Measurements from ENCODE around the gene GPR65.

GPR65 gene

GRCh38 chr14:88060576-88060975, 55.6 kb downstream of the GPR65 start:
- no peak for DNase-seq (ENCODE audit: low read depth in 1 of 2, low spot score in 1 of 2)
- Histone ChIP-seq H3K27ac (replicated peaks) (no peak overlapping the region), H3K4me3 (replicated peaks; ENCODE audit: insufficient read depth, low read length) (no peak overlapping the region), H3K27me3 (ENCODE audit: insufficient read depth, poor library complexity, severe bottlenecking) (no peaks in the 10 kb centered on the region)
- TF ChIP-seq REST (IDR thresholded peaks at IDR 0.05; ENCODE audit: insufficient replicate concordance, low read depth) (no peak), GABPA (IDR thresholded peaks at IDR 0.05; ENCODE audit: low read depth) (no peak), SPI1 (IDR thresholded peaks at IDR 0.05; ENCODE audit: borderline replicate concordance, low read depth) (no peak), POLR2AphosphoS5 (IDR thresholded peaks at IDR 0.05; ENCODE audit: low read depth) (no peak)
- TF ChIP-seq, protein P1, sequence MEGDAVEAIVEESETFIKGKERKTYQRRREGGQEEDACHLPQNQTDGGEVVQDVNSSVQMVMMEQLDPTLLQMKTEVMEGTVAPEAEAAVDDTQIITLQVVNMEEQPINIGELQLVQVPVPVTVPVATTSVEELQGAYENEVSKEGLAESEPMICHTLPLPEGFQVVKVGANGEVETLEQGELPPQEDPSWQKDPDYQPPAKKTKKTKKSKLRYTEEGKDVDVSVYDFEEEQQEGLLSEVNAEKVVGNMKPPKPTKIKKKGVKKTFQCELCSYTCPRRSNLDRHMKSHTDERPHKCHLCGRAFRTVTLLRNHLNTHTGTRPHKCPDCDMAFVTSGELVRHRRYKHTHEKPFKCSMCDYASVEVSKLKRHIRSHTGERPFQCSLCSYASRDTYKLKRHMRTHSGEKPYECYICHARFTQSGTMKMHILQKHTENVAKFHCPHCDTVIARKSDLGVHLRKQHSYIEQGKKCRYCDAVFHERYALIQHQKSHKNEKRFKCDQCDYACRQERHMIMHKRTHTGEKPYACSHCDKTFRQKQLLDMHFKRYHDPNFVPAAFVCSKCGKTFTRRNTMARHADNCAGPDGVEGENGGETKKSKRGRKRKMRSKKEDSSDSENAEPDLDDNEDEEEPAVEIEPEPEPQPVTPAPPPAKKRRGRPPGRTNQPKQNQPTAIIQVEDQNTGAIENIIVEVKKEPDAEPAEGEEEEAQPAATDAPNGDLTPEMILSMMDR (IDR thresholded peaks at IDR 0.05; ENCODE audit: insufficient read depth, low read length) = no peak

- no peaks in the 10 kb centered on the region for H3K27me3 ChIP-seq (ENCODE audit: insufficient read depth, poor library complexity, severe bottlenecking)
- TF ChIP-seq POLR2AphosphoS5 (IDR thresholded peaks at IDR 0.05; ENCODE audit: low read depth) (no peak), SPI1 (IDR thresholded peaks at IDR 0.05; ENCODE audit: borderline replicate concordance, low read depth) (no peak), REST (IDR thresholded peaks at IDR 0.05; ENCODE audit: insufficient replicate concordance, low read depth) (no peak), GABPA (IDR thresholded peaks at IDR 0.05; ENCODE audit: low read depth) (no peak)
- TF ChIP-seq, protein P1 (IDR thresholded peaks at IDR 0.05; ENCODE audit: insufficient read depth, low read length) = no peak
- H3K4me3 ChIP-seq (replicated peaks; ENCODE audit: insufficient read depth, low read length) = no peak overlapping the region
- DNase-seq (ENCODE audit: low read depth in 1 of 2, low spot score in 1 of 2) = no peak
- H3K27ac ChIP-seq (replicated peaks) = no peak overlapping the region
Observed at GRCh38 chr14:88063811-88064210, 58.9 kb downstream of the GPR65 start.
